HFFc6 (cell line): Measurements from ENCODE around the gene TAF10. TPM values are rescaled to one million over a fixed set of nuclear protein-coding genes. Genes with fewer than 3 reads are reported as not detected.

Experiments used
- DNase-seq: peaks from one replicate; pipeline ENCODE4 v3.0.0-alpha.2; 2018
- H3K27ac Mint-ChIP-seq: 2 replicates; pipeline ENCODE4 v1.8.0; 2020; ENCODE audit warnings: mild to moderate bottlenecking, mixed read lengths
- H3K27me3 Mint-ChIP-seq: 2 replicates; pipeline ENCODE4 v1.8.0; 2021; ENCODE audit warnings: mild to moderate bottlenecking, moderate library complexity, mixed read lengths; ENCODE audit not compliant: insufficient read depth
- H3K36me3 Mint-ChIP-seq: 2 replicates; pipeline ENCODE4 v1.8.0; 2021; ENCODE audit warnings: low read depth, mixed read lengths
- H3K4me1 Mint-ChIP-seq: 2 replicates; pipeline ENCODE4 v1.8.0; 2020; ENCODE audit warnings: low read depth, mixed read lengths
- H3K4me3 Mint-ChIP-seq: 2 replicates; pipeline ENCODE4 v1.8.0; 2020; ENCODE audit warnings: mild to moderate bottlenecking, moderate library complexity, mixed read lengths
- H3K9me3 Mint-ChIP-seq: 2 replicates; pipeline ENCODE4 v1.8.0; 2020; ENCODE audit warnings: mild to moderate bottlenecking, mixed read lengths
- CTCF ChIP-seq: fragments of 200-600 bp; sonication (generic); IDR thresholded peaks from 2 replicates; pipeline ENCODE4 v1.5.0; 2021; ENCODE audit warnings: antibody characterized with exemption, mild to moderate bottlenecking
- total RNA-seq, 6 experiments: library from RNA; stranded (reverse); fragmentation: NEBNext Ultra II Directional; extraction: Animal tissue kit (Norgen Biotek cat#: 25700); gene quantifications; 2 replicates in 1 of 6; 3 replicates in 5 of 6; pipeline ENCODE4 v1.2.3, GENCODE V29; 2021

TAF10 gene
- total RNA-seq, 6 experiments from 2014 or later: 148 to 205 (median 192) TPM

- H3K4me1 Mint-ChIP-seq: peaks cover 16% of the 10 kb centered on the region
- H3K27ac Mint-ChIP-seq: no peak overlapping the region
- no peak overlapping the region for H3K4me3 Mint-ChIP-seq
- no peak for TF ChIP-seq CTCF
- no peak for DNase-seq
- H3K27me3 Mint-ChIP-seq: no peaks in the 10 kb centered on the region
- H3K36me3 Mint-ChIP-seq: peaks cover 37% of the 10 kb centered on the region
- peaks cover 25% of the 10 kb centered on the region for H3K9me3 Mint-ChIP-seq
These were observed 25.3 kb downstream of the TAF10 start for GRCh38 chr11:6586434-6587359.

- peaks cover 16% of the 10 kb centered on the region for H3K4me1 Mint-ChIP-seq
- H3K27me3 Mint-ChIP-seq: no peaks in the 10 kb centered on the region; the same call in 1 of the 2 replicates
- no peak for TF ChIP-seq CTCF
- H3K9me3 Mint-ChIP-seq: peaks cover 25% of the 10 kb centered on the region
- H3K36me3 Mint-ChIP-seq: peaks cover 44% of the 10 kb centered on the region
- no peak overlapping the region for H3K27ac Mint-ChIP-seq
- DNase-seq: no peak
- no peak overlapping the region for H3K4me3 Mint-ChIP-seq
These were observed 27.5 kb downstream of the TAF10 start for GRCh38 chr11:6584528-6584927.

- H3K36me3 Mint-ChIP-seq: peaks cover 44% of the 10 kb centered on the region
- no peak overlapping the region for H3K4me3 Mint-ChIP-seq
- TF ChIP-seq CTCF: no peak
- H3K27ac Mint-ChIP-seq: no peak overlapping the region
- H3K9me3 Mint-ChIP-seq: peaks cover 25% of the 10 kb centered on the region
- H3K4me1 Mint-ChIP-seq: peaks cover 11% of the 10 kb centered on the region
- no peak for DNase-seq
- H3K27me3 Mint-ChIP-seq: no peaks in the 10 kb centered on the region; the same call in 1 of the 2 replicates
These were observed 28.4 kb downstream of the TAF10 start for GRCh38 chr11:6583584-6583983.

GRCh38 chr11:6579681-6580080, 32.3 kb downstream of the TAF10 start:
- Mint-ChIP-seq H3K27ac (no peak overlapping the region), H3K4me3 (no peak overlapping the region), H3K27me3 (no peaks in the 10 kb centered on the region; the same call in 1 of the 2 replicates), H3K36me3 (peaks cover 40% of the 10 kb centered on the region), H3K4me1 (peaks cover 25% of the 10 kb centered on the region), H3K9me3 (peaks cover 20% of the 10 kb centered on the region)
- DNase-seq: no peak
- no peak for TF ChIP-seq CTCF

- no peak for TF ChIP-seq CTCF
- peaks cover 24% of the 10 kb centered on the region for H3K36me3 Mint-ChIP-seq
- no peak overlapping the region for H3K4me3 Mint-ChIP-seq
- H3K27ac Mint-ChIP-seq: no peak overlapping the region
- no peak for DNase-seq
- H3K4me1 Mint-ChIP-seq: peaks cover 25% of the 10 kb centered on the region
- H3K9me3 Mint-ChIP-seq: peaks cover 5% of the 10 kb centered on the region
- H3K27me3 Mint-ChIP-seq: no peaks in the 10 kb centered on the region; the same call in 1 of the 2 replicates
These were observed 33.9 kb downstream of the TAF10 start for GRCh38 chr11:6578134-6578533.
